Fibroblast of skin of back (primary cell): ENCODE results near the gene GNG8. TPM values are rescaled to one million over a fixed set of nuclear protein-coding genes. Genes with fewer than 3 reads are reported as not detected.
A peak's percentile ranks its signal among the peaks of the same experiment; 100 is the strongest.

Source experiments
- DNase-seq: peaks from one replicate; pipeline ENCODE4 v3.0.0-alpha.2; 2013
- polyA plus RNA-seq, 2 experiments: library from polyadenylated mRNA; unstranded; fragments of 120-200 nt; gene quantifications; one replicate each; pipeline ENCODE4 v1.2.1, GENCODE V29; 2013; ENCODE audit not compliant: insufficient read length in 2 of 2

GNG8 gene
- polyA plus RNA-seq (2013, experiment 1 of 2; ENCODE audit: insufficient read length) = not detected
- not detected for polyA plus RNA-seq (2013, experiment 2 of 2; ENCODE audit: insufficient read length)

GRCh38 chr19:46635920-46636761 is at the start of gene GNG8:
TSS of gene GNG8 (minus strand) at chr19:46636202. CDS start at chr19:46634682, 1,520 bp downstream.
- DNase-seq = no peak

GRCh38 chr19:46685189-46685588 is 49.2 kb upstream of the GNG8 start:
- DNase-seq = no peak

- DNase-seq = peak; percentile 10
Measured at GRCh38 chr19:46678110-46678732, 42.2 kb upstream of the GNG8 start.

GRCh38 chr19:46674416-46675178 is 38.6 kb upstream of the GNG8 start:
- DNase-seq = peak; percentile 17

GRCh38 chr19:46670813-46671212 is 34.8 kb upstream of the GNG8 start:
- DNase-seq = peak; percentile 63

GRCh38 chr19:46668662-46669061 is 32.7 kb upstream of the GNG8 start:
- no peak for DNase-seq

- no peak for DNase-seq
Measured at GRCh38 chr19:46665072-46665471, 29.1 kb upstream of the GNG8 start.

GRCh38 chr19:46661735-46662592 is 26.0 kb upstream of the GNG8 start:
- DNase-seq = peak; percentile 86

GRCh38 chr19:46661020-46661731 is 25.2 kb upstream of the GNG8 start, which contains the start of gene DACT3:
TSS of gene DACT3 (minus strand) at chr19:46661182. CDS start at chr19:46661064, 118 bp downstream.
- DNase-seq = peak; percentile 99

- DNase-seq = no peak
Measured at GRCh38 chr19:46660551-46661019, 24.6 kb upstream of the GNG8 start.

- DNase-seq = peak; percentile 17
Measured at GRCh38 chr19:46660008-46660517, 24.1 kb upstream of the GNG8 start.

- peak; percentile 33 for DNase-seq
Measured at GRCh38 chr19:46659151-46660007, 23.4 kb upstream of the GNG8 start.

- no peak for DNase-seq
Measured at GRCh38 chr19:46656541-46656940, 20.5 kb upstream of the GNG8 start.

- no peak for DNase-seq
Measured at GRCh38 chr19:46654621-46655152, 18.7 kb upstream of the GNG8 start.

GRCh38 chr19:46650445-46650844 is 14.4 kb upstream of the GNG8 start:
- no peak for DNase-seq

GRCh38 chr19:46648961-46649960 is 13.3 kb upstream of the GNG8 start:
- no peak for DNase-seq

GRCh38 chr19:46648060-46648960 is 12.3 kb upstream of the GNG8 start:
- DNase-seq = no peak
